ENCODE results near the gene ACSM5. TPM values are rescaled to one million over a fixed set of nuclear protein-coding genes. Genes with fewer than 3 reads are reported as not detected.

Gene ACSM5
- total RNA-seq, 1 experiment from 2014 or later = 0.17 TPM

- TF ChIP-seq ZNF138 (CRISPR knock-in tag; conservative IDR thresholded peaks at IDR 0.05) (no peak), NFYB (CRISPR knock-in tag; conservative IDR thresholded peaks at IDR 0.05; ENCODE audit: low read depth) (no peak), HMGA2 (CRISPR knock-in tag; IDR thresholded peaks at IDR 0.05) (no peak), CBFB (CRISPR knock-in tag; IDR thresholded peaks at IDR 0.05; ENCODE audit: low read depth) (no peak), ELF4 (CRISPR knock-in tag; IDR thresholded peaks at IDR 0.05; ENCODE audit: low read depth) (no peak)
- TF ChIP-seq, protein P1, sequence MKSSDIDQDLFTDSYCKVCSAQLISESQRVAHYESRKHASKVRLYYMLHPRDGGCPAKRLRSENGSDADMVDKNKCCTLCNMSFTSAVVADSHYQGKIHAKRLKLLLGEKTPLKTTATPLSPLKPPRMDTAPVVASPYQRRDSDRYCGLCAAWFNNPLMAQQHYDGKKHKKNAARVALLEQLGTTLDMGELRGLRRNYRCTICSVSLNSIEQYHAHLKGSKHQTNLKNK (CRISPR knock-in tag; IDR thresholded peaks at IDR 0.05) = no peak
Measured at GRCh38 chr16:20391045-20391444, 18.3 kb upstream of the ACSM5 start (continued).

- TF ChIP-seq ZNF416 (CRISPR knock-in tag; IDR thresholded peaks at IDR 0.05) (no peak), OVOL2 (CRISPR knock-in tag; IDR thresholded peaks at IDR 0.05; ENCODE audit: borderline replicate concordance) (no peak), FOXJ3 (CRISPR knock-in tag; IDR thresholded peaks at IDR 0.05; ENCODE audit: borderline replicate concordance) (no peak), ZNF317 (CRISPR knock-in tag; IDR thresholded peaks at IDR 0.05; ENCODE audit: borderline replicate concordance, low read depth) (no peak), PREB (CRISPR knock-in tag; IDR thresholded peaks at IDR 0.05; ENCODE audit: borderline replicate concordance) (no peak)
- TF ChIP-seq, protein P2, sequence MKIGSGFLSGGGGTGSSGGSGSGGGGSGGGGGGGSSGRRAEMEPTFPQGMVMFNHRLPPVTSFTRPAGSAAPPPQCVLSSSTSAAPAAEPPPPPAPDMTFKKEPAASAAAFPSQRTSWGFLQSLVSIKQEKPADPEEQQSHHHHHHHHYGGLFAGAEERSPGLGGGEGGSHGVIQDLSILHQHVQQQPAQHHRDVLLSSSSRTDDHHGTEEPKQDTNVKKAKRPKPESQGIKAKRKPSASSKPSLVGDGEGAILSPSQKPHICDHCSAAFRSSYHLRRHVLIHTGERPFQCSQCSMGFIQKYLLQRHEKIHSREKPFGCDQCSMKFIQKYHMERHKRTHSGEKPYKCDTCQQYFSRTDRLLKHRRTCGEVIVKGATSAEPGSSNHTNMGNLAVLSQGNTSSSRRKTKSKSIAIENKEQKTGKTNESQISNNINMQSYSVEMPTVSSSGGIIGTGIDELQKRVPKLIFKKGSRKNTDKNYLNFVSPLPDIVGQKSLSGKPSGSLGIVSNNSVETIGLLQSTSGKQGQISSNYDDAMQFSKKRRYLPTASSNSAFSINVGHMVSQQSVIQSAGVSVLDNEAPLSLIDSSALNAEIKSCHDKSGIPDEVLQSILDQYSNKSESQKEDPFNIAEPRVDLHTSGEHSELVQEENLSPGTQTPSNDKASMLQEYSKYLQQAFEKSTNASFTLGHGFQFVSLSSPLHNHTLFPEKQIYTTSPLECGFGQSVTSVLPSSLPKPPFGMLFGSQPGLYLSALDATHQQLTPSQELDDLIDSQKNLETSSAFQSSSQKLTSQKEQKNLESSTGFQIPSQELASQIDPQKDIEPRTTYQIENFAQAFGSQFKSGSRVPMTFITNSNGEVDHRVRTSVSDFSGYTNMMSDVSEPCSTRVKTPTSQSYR (CRISPR knock-in tag; IDR thresholded peaks at IDR 0.05) = no peak
- DNase-seq (ENCODE audit: low spot score) (no peak), ATAC-seq (no peak)
- no peaks in the 10 kb centered on the region for H3K9me3 Mint-ChIP-seq
- H3K4me3 Mint-ChIP-seq = no peak overlapping the region
- ChIA-PET POLR2A (no interaction called here), CTCF (interaction anchor here (1.3 to 3.0 kb wide), 3 partner anchors 8 to 487 kb away, joined by 4 to 15 read pairs (median 8); no protein-coding TSS in a partner anchor)
- H3K36me3 Mint-ChIP-seq = no peaks in the 10 kb centered on the region
- H3K27me3 Mint-ChIP-seq (ENCODE audit: low read depth) = no peaks in the 10 kb centered on the region
- H3K27ac Mint-ChIP-seq = no peak overlapping the region
- peaks cover 6% of the 10 kb centered on the region for H3K4me1 Mint-ChIP-seq
Measured at GRCh38 chr16:20393801-20394577, 15.3 kb upstream of the ACSM5 start.

GRCh38 chr16:20395946-20396345 is 13.4 kb upstream of the ACSM5 start:
- ChIA-PET POLR2A (no interaction called here), CTCF (interaction anchor here (0.6 to 3.0 kb wide), 2 partner anchors 10 to 220 kb away, joined by 4 to 15 read pairs; no protein-coding TSS in a partner anchor)
- TF ChIP-seq ZNF425 (CRISPR knock-in tag; conservative IDR thresholded peaks at IDR 0.05) = no peak
- TF ChIP-seq CBFB (CRISPR knock-in tag; IDR thresholded peaks at IDR 0.05; ENCODE audit: low read depth) = no peak
- no peak for ATAC-seq
- Mint-ChIP-seq H3K36me3 (no peaks in the 10 kb centered on the region), H3K9me3 (no peaks in the 10 kb centered on the region), H3K27me3 (ENCODE audit: low read depth) (no peaks in the 10 kb centered on the region), H3K4me3 (no peak overlapping the region), H3K27ac (no peak overlapping the region), H3K4me1 (peaks cover 6% of the 10 kb centered on the region)
- no peak for DNase-seq (ENCODE audit: low spot score)

Data from WTC11 (cell line).